HEK293 (cell line): Measurements from ENCODE around the gene PTTG1.
A peak's percentile ranks its signal among the peaks of the same experiment; 100 is the strongest.

Experiments used
- CTCF ChIA-PET: fragments of 350-600 bp; formaldehyde crosslinking; extraction: SDS; loops from one replicate; lab custom pipeline; 2021; ENCODE audit warnings: antibody characterized with exemption; lab: Yijun Ruan, JAX
- POLR2A ChIA-PET: fragments of 300-600 bp; formaldehyde crosslinking; extraction: SDS; loops from one replicate; lab custom pipeline; 2020; ENCODE audit warnings: antibody characterized with exemption, inconsistent platforms; lab: Yijun Ruan, JAX
- H3K27ac ChIP-seq: fragments of 200-500 bp; sonication (Bioruptor generic); 2 replicates; pipeline ENCODE4 v1.5.1; 2014; ENCODE audit warnings: low read depth, low read length, control low read depth, inconsistent platforms; ENCODE audit errors: extremely low read depth
- H3K36me3 ChIP-seq, 2 experiments: fragments of 200-500 bp in 1 of 2; sonication (Bioruptor generic) in 1 of 2; 1 replicate in 1 of 2; 2 replicates in 1 of 2; pipeline ENCODE4 v1.5.1; 2014 to 2017; ENCODE audit warnings: inconsistent platforms in 2 of 2, low read length in 2 of 2; ENCODE audit not compliant: control insufficient read depth in 2 of 2, insufficient read depth in 1 of 2
- H3K4me1 ChIP-seq: fragments of 200-500 bp; sonication (Bioruptor generic); 2 replicates; pipeline ENCODE4 v1.5.1; 2014; ENCODE audit warnings: mild to moderate bottlenecking, low read length, inconsistent platforms; ENCODE audit not compliant: control insufficient read depth, insufficient read depth
- H3K4me3 ChIP-seq: 2 replicates; pipeline ENCODE4 v1.5.1; 2011; ENCODE audit warnings: low read depth, mild to moderate bottlenecking, control low read depth, low read length, moderate library complexity
- H3K9me3 ChIP-seq: fragments of 200-500 bp; sonication (Bioruptor generic); 2 replicates; pipeline ENCODE4 v1.5.1; 2014; ENCODE audit warnings: low read depth, low read length, inconsistent platforms; ENCODE audit not compliant: control insufficient read depth, insufficient read depth
- IKZF3 ChIP-seq: fragments of 450-650 bp; IDR thresholded peaks from 2 replicates; pipeline ENCODE4 v1.5.0; 2018; ENCODE audit warnings: missing biosample characterization, mild to moderate bottlenecking, missing genetic modification characterization, moderate library complexity
- KLF10 ChIP-seq: fragments of 450-650 bp; IDR thresholded peaks from 2 replicates; pipeline ENCODE4 v1.5.1; 2018; ENCODE audit warnings: missing biosample characterization, mild to moderate bottlenecking, missing genetic modification characterization
- MZF1 ChIP-seq: fragments of 450-650 bp; formaldehyde crosslinking; IDR thresholded peaks from 2 replicates; pipeline ENCODE4 v1.5.1; 2017; ENCODE audit warnings: missing biosample characterization, missing genetic modification characterization, borderline replicate concordance
- SETDB1 ChIP-seq: IDR thresholded peaks from one replicate; pipeline ENCODE4 v1.6.1; 2017; ENCODE audit warnings: mild to moderate bottlenecking, low read length, moderate library complexity, mixed read lengths; ENCODE audit not compliant: insufficient read length
- ZBTB17 ChIP-seq: fragments of 450-650 bp; formaldehyde crosslinking; IDR thresholded peaks from 2 replicates; pipeline ENCODE4 v1.5.1; 2016; ENCODE audit warnings: missing biosample characterization, missing genetic modification characterization
- ZEB2 ChIP-seq: fragments of 450-650 bp; formaldehyde crosslinking; IDR thresholded peaks from 2 replicates; pipeline ENCODE4 v1.5.1; 2016; ENCODE audit warnings: missing biosample characterization, missing genetic modification characterization
- ZNF2 ChIP-seq: fragments of 450-650 bp; formaldehyde crosslinking; IDR thresholded peaks from 2 replicates; pipeline ENCODE4 v1.5.1; 2016; ENCODE audit warnings: missing biosample characterization, missing genetic modification characterization
- ZNF202 ChIP-seq: fragments of 450-650 bp; formaldehyde crosslinking; IDR thresholded peaks from 2 replicates; pipeline ENCODE4 v1.5.1; 2016; ENCODE audit warnings: missing biosample characterization, missing genetic modification characterization, borderline replicate concordance
- ZNF24 ChIP-seq: fragments of 450-650 bp; formaldehyde crosslinking; IDR thresholded peaks from 2 replicates; pipeline ENCODE4 v1.5.1; 2016; ENCODE audit warnings: missing biosample characterization, missing genetic modification characterization
- ZNF274 ChIP-seq, 2 experiments: fragments of 200-500 bp in 1 of 2; fragments of 450-650 bp in 1 of 2; sonication (Bioruptor generic) in 1 of 2; formaldehyde crosslinking in 1 of 2; IDR thresholded peaks; 2 replicates each; pipeline versions ENCODE4 v1.5.1 to v1.6.1; 2014 to 2016; ENCODE audit warnings: borderline replicate concordance in 1 of 2, inconsistent platforms in 1 of 2, low read length in 1 of 2, missing biosample characterization in 1 of 2, missing genetic modification characterization in 1 of 2
- ZNF335 ChIP-seq: fragments of 450-650 bp; formaldehyde crosslinking; conservative IDR thresholded peaks from 2 replicates; pipeline ENCODE4 v1.5.1; 2016; ENCODE audit warnings: missing biosample characterization, missing genetic modification characterization
- ZNF426 ChIP-seq: fragments of 450-650 bp; formaldehyde crosslinking; IDR thresholded peaks from 2 replicates; pipeline ENCODE4 v1.5.1; 2017; ENCODE audit warnings: missing biosample characterization, missing genetic modification characterization, mild to moderate bottlenecking, inconsistent platforms, moderate library complexity
- ZNF600 ChIP-seq: fragments of 450-650 bp; formaldehyde crosslinking; IDR thresholded peaks from 2 replicates; pipeline ENCODE4 v1.5.1; 2016; ENCODE audit warnings: missing biosample characterization, missing genetic modification characterization
- ZNF623 ChIP-seq: fragments of 450-650 bp; formaldehyde crosslinking; IDR thresholded peaks from 2 replicates; pipeline ENCODE4 v1.5.1; 2016; ENCODE audit warnings: missing biosample characterization, missing genetic modification characterization
- ZNF837 ChIP-seq: fragments of 450-650 bp; formaldehyde crosslinking; IDR thresholded peaks from 2 replicates; pipeline ENCODE4 v1.5.1; 2016; ENCODE audit warnings: missing biosample characterization, missing genetic modification characterization
- TF ChIP-seq, protein P1 (sequence below): fragments of 450-650 bp; formaldehyde crosslinking; IDR thresholded peaks from 2 replicates; pipeline ENCODE4 v1.5.1; 2017; ENCODE audit warnings: missing biosample characterization, mild to moderate bottlenecking, missing genetic modification characterization, moderate library complexity
- TF ChIP-seq, protein P2 (sequence below): fragments of 450-650 bp; formaldehyde crosslinking; IDR thresholded peaks from 2 replicates; pipeline ENCODE4 v1.5.1; 2017; ENCODE audit warnings: missing biosample characterization, missing genetic modification characterization
- TF ChIP-seq, protein P3 (sequence below): fragments of 450-650 bp; formaldehyde crosslinking; IDR thresholded peaks from 2 replicates; pipeline ENCODE4 v1.5.1; 2016; ENCODE audit warnings: missing biosample characterization, missing genetic modification characterization
- TF ChIP-seq, protein P4 (sequence below): fragments of 450-650 bp; formaldehyde crosslinking; conservative IDR thresholded peaks from 2 replicates; pipeline ENCODE4 v1.5.1; 2016; ENCODE audit warnings: low read depth, missing biosample characterization, missing genetic modification characterization
- TF ChIP-seq, protein P5 (sequence below): fragments of 450-650 bp; formaldehyde crosslinking; IDR thresholded peaks from 2 replicates; pipeline ENCODE4 v1.5.1; 2016; ENCODE audit warnings: missing biosample characterization, missing genetic modification characterization

The PTTG1 gene

DNA sequence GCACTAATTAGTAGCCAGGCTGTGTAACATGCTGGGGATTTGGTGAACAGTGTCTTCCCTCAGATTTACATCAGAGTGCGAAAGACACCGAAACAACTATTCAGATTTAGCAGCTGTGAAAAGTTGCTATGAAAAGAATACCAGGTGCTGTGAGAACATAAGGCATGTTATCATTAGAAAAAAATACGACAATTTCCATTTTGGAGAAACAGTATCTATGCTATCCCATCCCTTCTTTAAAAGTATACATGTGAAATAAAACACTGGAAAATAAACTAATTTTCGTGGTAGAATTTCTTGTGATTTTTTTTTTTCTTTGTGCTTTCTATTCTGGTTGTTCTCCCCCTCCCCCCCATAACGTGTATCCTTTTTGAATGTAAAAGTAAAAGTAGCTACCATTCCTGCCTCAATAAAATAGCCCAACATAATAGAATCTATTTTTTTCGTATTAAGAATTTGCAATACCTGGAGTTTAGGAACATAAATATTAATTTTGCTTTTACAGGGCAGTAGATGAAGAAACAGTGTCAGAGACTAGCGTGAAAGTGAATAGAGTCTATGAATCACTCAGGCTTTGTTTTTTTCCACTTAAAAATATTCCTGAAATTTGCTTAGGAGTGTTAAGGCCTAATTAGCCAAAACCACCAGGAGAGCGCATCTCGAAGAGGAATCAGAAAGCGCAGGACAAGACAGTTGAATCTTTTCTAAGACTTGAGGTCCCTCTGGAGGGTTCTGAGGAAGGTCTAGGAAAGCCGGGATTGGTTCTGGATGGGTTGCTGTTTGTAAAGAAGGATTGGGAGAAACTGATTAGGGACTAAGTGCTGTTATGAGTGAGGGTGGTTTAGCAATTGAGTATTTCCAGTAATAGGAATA, 2.0 kb upstream of the PTTG1 start:
- Histone ChIP-seq H3K27ac (peak overlapping the region; percentile 25), H3K4me1 (no peaks in the 10 kb centered on the region; the same call in 1 of the 2 replicates), H3K4me3 (peak overlapping the region; percentile 99), H3K36me3 (peaks cover 2 to 29% of the 10 kb centered on the region in 2 experiments), H3K9me3 (no peaks in the 10 kb centered on the region)
- TF ChIP-seq ZNF837 (tag by site-specific recombination) (no peak), ZNF202 (tag by site-specific recombination) (no peak), ZNF623 (no peak), ZNF600 (tag by site-specific recombination) (peak; percentile 76), ZNF274 (IDR thresholded peaks at IDR 0.05; ENCODE audit: low read length) (no peak), ZNF274 (tag by site-specific recombination; IDR thresholded peaks at IDR 0.05; ENCODE audit: borderline replicate concordance) (no peak), ZNF335 (peak; percentile 15), IKZF3 (tag by site-specific recombination) (peak; percentile 51; the same call in 1 of the 2 replicates), ZNF2 (no peak), ZNF24 (tag by site-specific recombination) (0 out of 2 replicates have a peak, but pooled peaks have one; percentile 9), KLF10 (tag by site-specific recombination) (0 out of 2 replicates have a peak, but pooled peaks have one; percentile 12), ZNF426 (tag by site-specific recombination) (no peak), ZEB2 (tag by site-specific recombination) (peak; percentile 1; the same call in 1 of the 2 replicates), ZBTB17 (tag by site-specific recombination) (peak; percentile 87), SETDB1 (no peak), MZF1 (tag by site-specific recombination) (peak; percentile 93; the same call in 1 of the 2 replicates)
- TF ChIP-seq, protein P1, sequence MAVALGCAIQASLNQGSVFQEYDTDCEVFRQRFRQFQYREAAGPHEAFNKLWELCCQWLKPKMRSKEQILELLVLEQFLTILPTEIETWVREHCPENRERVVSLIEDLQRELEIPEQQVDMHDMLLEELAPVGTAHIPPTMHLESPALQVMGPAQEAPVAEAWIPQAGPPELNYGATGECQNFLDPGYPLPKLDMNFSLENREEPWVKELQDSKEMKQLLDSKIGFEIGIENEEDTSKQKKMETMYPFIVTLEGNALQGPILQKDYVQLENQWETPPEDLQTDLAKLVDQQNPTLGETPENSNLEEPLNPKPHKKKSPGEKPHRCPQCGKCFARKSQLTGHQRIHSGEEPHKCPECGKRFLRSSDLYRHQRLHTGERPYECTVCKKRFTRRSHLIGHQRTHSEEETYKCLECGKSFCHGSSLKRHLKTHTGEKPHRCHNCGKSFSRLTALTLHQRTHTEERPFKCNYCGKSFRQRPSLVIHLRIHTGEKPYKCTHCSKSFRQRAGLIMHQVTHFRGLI = 0 out of 2 replicates have a peak, but pooled peaks have one; percentile 10
- TF ChIP-seq, protein P2, sequence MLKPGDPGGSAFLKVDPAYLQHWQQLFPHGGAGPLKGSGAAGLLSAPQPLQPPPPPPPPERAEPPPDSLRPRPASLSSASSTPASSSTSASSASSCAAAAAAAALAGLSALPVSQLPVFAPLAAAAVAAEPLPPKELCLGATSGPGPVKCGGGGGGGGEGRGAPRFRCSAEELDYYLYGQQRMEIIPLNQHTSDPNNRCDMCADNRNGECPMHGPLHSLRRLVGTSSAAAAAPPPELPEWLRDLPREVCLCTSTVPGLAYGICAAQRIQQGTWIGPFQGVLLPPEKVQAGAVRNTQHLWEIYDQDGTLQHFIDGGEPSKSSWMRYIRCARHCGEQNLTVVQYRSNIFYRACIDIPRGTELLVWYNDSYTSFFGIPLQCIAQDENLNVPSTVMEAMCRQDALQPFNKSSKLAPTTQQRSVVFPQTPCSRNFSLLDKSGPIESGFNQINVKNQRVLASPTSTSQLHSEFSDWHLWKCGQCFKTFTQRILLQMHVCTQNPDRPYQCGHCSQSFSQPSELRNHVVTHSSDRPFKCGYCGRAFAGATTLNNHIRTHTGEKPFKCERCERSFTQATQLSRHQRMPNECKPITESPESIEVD (tag by site-specific recombination) = peak; percentile 59
- TF ChIP-seq, protein P3, sequence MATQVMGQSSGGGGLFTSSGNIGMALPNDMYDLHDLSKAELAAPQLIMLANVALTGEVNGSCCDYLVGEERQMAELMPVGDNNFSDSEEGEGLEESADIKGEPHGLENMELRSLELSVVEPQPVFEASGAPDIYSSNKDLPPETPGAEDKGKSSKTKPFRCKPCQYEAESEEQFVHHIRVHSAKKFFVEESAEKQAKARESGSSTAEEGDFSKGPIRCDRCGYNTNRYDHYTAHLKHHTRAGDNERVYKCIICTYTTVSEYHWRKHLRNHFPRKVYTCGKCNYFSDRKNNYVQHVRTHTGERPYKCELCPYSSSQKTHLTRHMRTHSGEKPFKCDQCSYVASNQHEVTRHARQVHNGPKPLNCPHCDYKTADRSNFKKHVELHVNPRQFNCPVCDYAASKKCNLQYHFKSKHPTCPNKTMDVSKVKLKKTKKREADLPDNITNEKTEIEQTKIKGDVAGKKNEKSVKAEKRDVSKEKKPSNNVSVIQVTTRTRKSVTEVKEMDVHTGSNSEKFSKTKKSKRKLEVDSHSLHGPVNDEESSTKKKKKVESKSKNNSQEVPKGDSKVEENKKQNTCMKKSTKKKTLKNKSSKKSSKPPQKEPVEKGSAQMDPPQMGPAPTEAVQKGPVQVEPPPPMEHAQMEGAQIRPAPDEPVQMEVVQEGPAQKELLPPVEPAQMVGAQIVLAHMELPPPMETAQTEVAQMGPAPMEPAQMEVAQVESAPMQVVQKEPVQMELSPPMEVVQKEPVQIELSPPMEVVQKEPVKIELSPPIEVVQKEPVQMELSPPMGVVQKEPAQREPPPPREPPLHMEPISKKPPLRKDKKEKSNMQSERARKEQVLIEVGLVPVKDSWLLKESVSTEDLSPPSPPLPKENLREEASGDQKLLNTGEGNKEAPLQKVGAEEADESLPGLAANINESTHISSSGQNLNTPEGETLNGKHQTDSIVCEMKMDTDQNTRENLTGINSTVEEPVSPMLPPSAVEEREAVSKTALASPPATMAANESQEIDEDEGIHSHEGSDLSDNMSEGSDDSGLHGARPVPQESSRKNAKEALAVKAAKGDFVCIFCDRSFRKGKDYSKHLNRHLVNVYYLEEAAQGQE (tag by site-specific recombination) = no peak
- TF ChIP-seq, protein P4, sequence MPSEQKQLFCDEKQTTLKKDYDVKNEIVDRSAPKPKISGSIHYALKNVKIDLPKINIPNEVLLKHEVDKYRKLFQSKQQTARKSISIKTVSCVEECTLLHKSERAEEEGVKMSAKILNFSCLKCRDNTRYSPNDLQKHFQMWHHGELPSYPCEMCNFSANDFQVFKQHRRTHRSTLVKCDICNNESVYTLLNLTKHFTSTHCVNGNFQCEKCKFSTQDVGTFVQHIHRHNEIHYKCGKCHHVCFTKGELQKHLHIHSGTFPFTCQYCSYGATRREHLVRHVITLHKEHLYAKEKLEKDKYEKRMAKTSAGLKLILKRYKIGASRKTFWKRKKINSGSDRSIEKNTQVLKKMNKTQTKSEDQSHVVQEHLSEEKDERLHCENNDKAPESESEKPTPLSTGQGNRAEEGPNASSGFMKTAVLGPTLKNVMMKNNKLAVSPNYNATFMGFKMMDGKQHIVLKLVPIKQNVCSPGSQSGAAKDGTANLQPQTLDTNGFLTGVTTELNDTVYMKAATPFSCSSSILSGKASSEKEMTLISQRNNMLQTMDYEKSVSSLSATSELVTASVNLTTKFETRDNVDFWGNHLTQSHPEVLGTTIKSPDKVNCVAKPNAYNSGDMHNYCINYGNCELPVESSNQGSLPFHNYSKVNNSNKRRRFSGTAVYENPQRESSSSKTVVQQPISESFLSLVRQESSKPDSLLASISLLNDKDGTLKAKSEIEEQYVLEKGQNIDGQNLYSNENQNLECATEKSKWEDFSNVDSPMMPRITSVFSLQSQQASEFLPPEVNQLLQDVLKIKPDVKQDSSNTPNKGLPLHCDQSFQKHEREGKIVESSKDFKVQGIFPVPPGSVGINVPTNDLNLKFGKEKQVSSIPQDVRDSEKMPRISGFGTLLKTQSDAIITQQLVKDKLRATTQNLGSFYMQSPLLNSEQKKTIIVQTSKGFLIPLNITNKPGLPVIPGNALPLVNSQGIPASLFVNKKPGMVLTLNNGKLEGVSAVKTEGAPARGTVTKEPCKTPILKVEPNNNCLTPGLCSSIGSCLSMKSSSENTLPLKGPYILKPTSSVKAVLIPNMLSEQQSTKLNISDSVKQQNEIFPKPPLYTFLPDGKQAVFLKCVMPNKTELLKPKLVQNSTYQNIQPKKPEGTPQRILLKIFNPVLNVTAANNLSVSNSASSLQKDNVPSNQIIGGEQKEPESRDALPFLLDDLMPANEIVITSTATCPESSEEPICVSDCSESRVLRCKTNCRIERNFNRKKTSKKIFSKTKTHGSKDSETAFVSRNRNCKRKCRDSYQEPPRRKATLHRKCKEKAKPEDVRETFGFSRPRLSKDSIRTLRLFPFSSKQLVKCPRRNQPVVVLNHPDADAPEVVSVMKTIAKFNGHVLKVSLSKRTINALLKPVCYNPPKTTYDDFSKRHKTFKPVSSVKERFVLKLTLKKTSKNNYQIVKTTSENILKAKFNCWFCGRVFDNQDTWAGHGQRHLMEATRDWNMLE = no peak
- TF ChIP-seq, protein P5, sequence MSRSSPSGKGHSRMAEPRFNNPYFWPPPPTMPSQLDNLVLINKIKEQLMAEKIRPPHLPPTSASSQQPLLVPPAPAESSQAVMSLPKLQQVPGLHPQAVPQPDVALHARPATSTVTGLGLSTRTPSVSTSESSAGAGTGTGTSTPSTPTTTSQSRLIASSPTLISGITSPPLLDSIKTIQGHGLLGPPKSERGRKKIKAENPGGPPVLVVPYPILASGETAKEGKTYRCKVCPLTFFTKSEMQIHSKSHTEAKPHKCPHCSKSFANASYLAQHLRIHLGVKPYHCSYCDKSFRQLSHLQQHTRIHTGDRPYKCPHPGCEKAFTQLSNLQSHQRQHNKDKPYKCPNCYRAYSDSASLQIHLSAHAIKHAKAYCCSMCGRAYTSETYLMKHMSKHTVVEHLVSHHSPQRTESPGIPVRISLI = peak; percentile 98
- POLR2A ChIA-PET = interaction anchor here (0.7 to 2.5 kb wide), 10 partner anchors 14 to 1185 kb away, joined by 3 to 21 read pairs (median 6); partner anchors contain the start of gene FAM200C
- CTCF ChIA-PET = interaction anchor here (0.5 to 8.8 kb wide), 4 partner anchors 19 to 775 kb away, joined by 3 to 56 read pairs (median 4); no protein-coding TSS in a partner anchor
